Vagina (tissue), 2 donors: ENCODE data around the gene MYO10. TPM values are rescaled to one million over a fixed set of nuclear protein-coding genes. Genes with fewer than 3 reads are reported as not detected.

Source experiments
- DNase-seq, 2 donors: peaks; one replicate each; pipeline ENCODE4 v3.0.0-alpha.2; 2017; ENCODE audit errors: extremely low spot score in 2 of 2
- H3K27ac ChIP-seq: fragments of 200-600 bp; sonication (generic); one replicate; pipeline ENCODE4 v1.5.1; 2019
- H3K27me3 ChIP-seq: fragments of 200-600 bp; sonication (generic); one replicate; pipeline ENCODE4 v1.5.1; 2019
- H3K36me3 ChIP-seq, 2 donors: fragments of 200-600 bp; sonication (generic); one replicate each; pipeline ENCODE4 v1.5.1; 2017 to 2019
- H3K4me1 ChIP-seq: fragments of 200-600 bp; sonication (generic); one replicate; pipeline ENCODE4 v1.5.1; 2019
- H3K4me3 ChIP-seq, 2 donors: fragments of 200-600 bp; sonication (generic); 1 replicate in 1 of 2; 2 replicates in 1 of 2; pipeline ENCODE4 v1.5.1; 2016 to 2019
- H3K9me3 ChIP-seq: fragments of 200-600 bp; sonication (generic); one replicate; pipeline ENCODE4 v1.5.1; 2019
- CTCF ChIP-seq, 3 experiments: fragments of 450-650 bp in 2 of 3; fragments of 200-600 bp in 1 of 3; sonication (generic) in 1 of 3; IDR thresholded peaks; one replicate each; pipeline ENCODE4 v1.5.1; 2017 to 2019; ENCODE audit warnings: antibody characterized with exemption in 3 of 3, mild to moderate bottlenecking in 2 of 3, moderate library complexity in 2 of 3
- POLR2A ChIP-seq, 2 donors: fragments of 450-650 bp; IDR thresholded peaks; one replicate each; pipeline ENCODE4 v1.6.1; 2017; ENCODE audit warnings: antibody characterized with exemption in 2 of 2, mild to moderate bottlenecking in 2 of 2, moderate library complexity in 2 of 2
- POLR2AphosphoS5 ChIP-seq, 2 donors: sonication (generic); formaldehyde crosslinking; IDR thresholded peaks; one replicate each; pipeline ENCODE4 v1.9.0; 2017; ENCODE audit warnings: antibody characterized with exemption in 2 of 2, mild to moderate bottlenecking in 2 of 2, low read depth in 1 of 2; ENCODE audit not compliant: insufficient read depth in 1 of 2
- intact Hi-C: fragments of 100-400 bp; cut with DNase I; formaldehyde crosslinking; loops from one replicate; pipeline ENCODE4 v1.15.1; 2023
- total RNA-seq: library from RNA; depleted of rRNA; stranded (reverse); fragments of >200 nt; gene quantifications from one replicate; pipeline ENCODE4 v1.2.3, GENCODE V29; 2016

MYO10 gene
- total RNA-seq, 1 donor from 2014 or later, result 22.1 TPM

GRCh38 chr5:16713386-16713928 lies 222.6 kb downstream of the MYO10 start:
- Histone ChIP-seq H3K9me3 (no peaks in the 10 kb centered on the region), H3K4me1 (no peaks in the 10 kb centered on the region), H3K36me3 (peaks cover 0 to 18% of the 10 kb centered on the region in 2 donors), H3K27ac (no peak overlapping the region), H3K4me3 (peak overlapping the region in 1 of 2 donors; percentile 37), H3K27me3 (no peaks in the 10 kb centered on the region)
- TF ChIP-seq CTCF (IDR thresholded peaks at IDR 0.05), result no peak
- no peak for TF ChIP-seq POLR2A (IDR thresholded peaks at IDR 0.05)
- TF ChIP-seq POLR2AphosphoS5 (IDR thresholded peaks at IDR 0.05; ENCODE audit: insufficient read depth in 1 of 2, low read depth in 1 of 2), result no peak
- DNase-seq, result no peak
- intact Hi-C loops, result no loop called here

- no peak for TF ChIP-seq CTCF (IDR thresholded peaks at IDR 0.05)
- no peak for TF ChIP-seq POLR2AphosphoS5 (IDR thresholded peaks at IDR 0.05; ENCODE audit: insufficient read depth in 1 of 2, low read depth in 1 of 2)
- TF ChIP-seq POLR2A (IDR thresholded peaks at IDR 0.05), result no peak
- Histone ChIP-seq H3K9me3 (no peaks in the 10 kb centered on the region), H3K27ac (no peak overlapping the region), H3K27me3 (no peaks in the 10 kb centered on the region), H3K36me3 (peaks cover 0 to 22% of the 10 kb centered on the region in 2 donors), H3K4me1 (no peaks in the 10 kb centered on the region), H3K4me3 (no peak overlapping the region)
- intact Hi-C loops, result no loop called here
- DNase-seq, result no peak
Measured at GRCh38 chr5:16712620-16713019, 223.5 kb downstream of the MYO10 start.

- TF ChIP-seq POLR2AphosphoS5 (IDR thresholded peaks at IDR 0.05; ENCODE audit: insufficient read depth in 1 of 2, low read depth in 1 of 2) (no peak), CTCF (IDR thresholded peaks at IDR 0.05) (no peak), POLR2A (IDR thresholded peaks at IDR 0.05) (no peak)
- H3K27ac ChIP-seq, result no peak overlapping the region
- DNase-seq, result no peak
- intact Hi-C loops, result no loop called here
- H3K4me3 ChIP-seq, result no peak overlapping the region
- no peaks in the 10 kb centered on the region for H3K9me3 ChIP-seq
- H3K36me3 ChIP-seq, result peaks cover 0 to 26% of the 10 kb centered on the region in 2 donors
- H3K4me1 ChIP-seq, result no peaks in the 10 kb centered on the region
- no peaks in the 10 kb centered on the region for H3K27me3 ChIP-seq
Measured at GRCh38 chr5:16712178-16712577, 223.9 kb downstream of the MYO10 start.

- H3K4me1 ChIP-seq, result no peaks in the 10 kb centered on the region
- DNase-seq, result no peak
- TF ChIP-seq CTCF (IDR thresholded peaks at IDR 0.05) (no peak), POLR2A (IDR thresholded peaks at IDR 0.05) (no peak), POLR2AphosphoS5 (IDR thresholded peaks at IDR 0.05; ENCODE audit: insufficient read depth in 1 of 2, low read depth in 1 of 2) (no peak)
- peaks cover 0 to 29% of the 10 kb centered on the region in 2 donors for H3K36me3 ChIP-seq
- intact Hi-C loops, result no loop called here
- no peak overlapping the region for H3K4me3 ChIP-seq
- no peak overlapping the region for H3K27ac ChIP-seq
- H3K9me3 ChIP-seq, result no peaks in the 10 kb centered on the region
- no peaks in the 10 kb centered on the region for H3K27me3 ChIP-seq
Measured at GRCh38 chr5:16709691-16710433, 226.2 kb downstream of the MYO10 start.

- Histone ChIP-seq H3K27ac (no peak overlapping the region), H3K36me3 (peaks cover 0 to 38% of the 10 kb centered on the region in 2 donors), H3K4me1 (no peaks in the 10 kb centered on the region), H3K4me3 (no peak overlapping the region), H3K27me3 (no peaks in the 10 kb centered on the region), H3K9me3 (no peaks in the 10 kb centered on the region)
- DNase-seq, result no peak
- intact Hi-C loops, result no loop called here
- TF ChIP-seq POLR2A (IDR thresholded peaks at IDR 0.05) (no peak), CTCF (IDR thresholded peaks at IDR 0.05) (no peak), POLR2AphosphoS5 (IDR thresholded peaks at IDR 0.05; ENCODE audit: insufficient read depth in 1 of 2, low read depth in 1 of 2) (no peak)
Measured at GRCh38 chr5:16707869-16708192, 228.3 kb downstream of the MYO10 start.
